Ectodermal cell (in vitro differentiated cells): Measurements from ENCODE around the gene FNTB.

Experiments used
- H3K27ac ChIP-seq: 2 replicates; pipeline ENCODE4 v1.7.0; 2013; ENCODE audit warnings: mild to moderate bottlenecking, low read depth, low read length; ENCODE audit not compliant: insufficient read depth, poor library complexity, severe bottlenecking
- H3K27me3 ChIP-seq: 2 replicates; pipeline ENCODE4 v1.7.0; 2013; ENCODE audit warnings: mild to moderate bottlenecking, low read length; ENCODE audit not compliant: insufficient read depth, control insufficient read depth, poor library complexity, severe bottlenecking
- H3K36me3 ChIP-seq: one replicate; pipeline ENCODE4 v1.7.0; 2013; ENCODE audit warnings: low read length; ENCODE audit not compliant: control insufficient read depth, insufficient read depth
- H3K4me1 ChIP-seq: one replicate; pipeline ENCODE4 v1.7.0; 2013; ENCODE audit warnings: low read length; ENCODE audit not compliant: control insufficient read depth, insufficient read depth
- H3K4me3 ChIP-seq: 2 replicates; pipeline ENCODE4 v1.7.0; 2013; ENCODE audit warnings: low read depth, low read length, control low read depth; ENCODE audit not compliant: insufficient read depth
- H3K9me3 ChIP-seq: 2 replicates; pipeline ENCODE4 v1.7.0; 2013; ENCODE audit warnings: mild to moderate bottlenecking, low read length, moderate library complexity; ENCODE audit not compliant: control insufficient read depth
- WGBS, 2 experiments: methylation state at CpG; one replicate each; pipeline ENCODE4 v1.1.7; 2013; ENCODE audit warnings: missing lambda C conversion rate in 2 of 2; 5-methylcytosine and 5-hydroxymethylcytosine counted together

FNTB gene

GRCh38 chr14:64979336-64980074 is 7.2 kb upstream of the FNTB start:
- H3K27me3 ChIP-seq = peaks cover 9% of the 10 kb centered on the region
- 80 to 84% methylated on average over 4 of the region's 5 CpGs for WGBS, 2 experiments
- no peak overlapping the region for H3K4me3 ChIP-seq
- no peaks in the 10 kb centered on the region for H3K36me3 ChIP-seq
- no peaks in the 10 kb centered on the region for H3K9me3 ChIP-seq
- H3K4me1 ChIP-seq = peaks cover 5% of the 10 kb centered on the region
- H3K27ac ChIP-seq = no peak overlapping the region

- Histone ChIP-seq H3K4me1 (peaks cover 5% of the 10 kb centered on the region), H3K4me3 (no peak overlapping the region), H3K27me3 (peaks cover 27% of the 10 kb centered on the region), H3K36me3 (no peaks in the 10 kb centered on the region), H3K9me3 (no peaks in the 10 kb centered on the region), H3K27ac (no peak overlapping the region)
- WGBS, 2 experiments = 24 to 25% methylated on average over 12 to 14 of the region's 15 CpGs
Measured at GRCh38 chr14:64983439-64984310, 3.0 kb upstream of the FNTB start.

DNA sequence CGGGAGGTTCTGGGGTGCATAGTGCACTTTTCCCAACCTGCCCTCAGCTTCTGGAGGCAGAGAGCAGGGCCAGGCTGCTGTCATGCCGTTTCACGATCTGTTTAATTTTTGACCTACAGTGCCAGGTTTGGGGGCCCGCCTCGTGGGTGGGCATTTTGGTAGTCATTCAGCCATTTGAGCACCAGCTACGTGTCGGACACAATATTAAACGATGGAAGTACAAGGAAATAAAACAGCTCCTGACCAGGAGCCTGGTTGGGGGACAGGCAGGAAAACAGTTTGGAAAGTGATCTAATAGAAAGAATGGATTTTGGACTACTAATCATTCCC is 708 bp downstream of the FNTB start:
- Histone ChIP-seq H3K4me1 (no peaks in the 10 kb centered on the region), H3K9me3 (no peaks in the 10 kb centered on the region), H3K4me3 (peak overlapping the region; percentile 92), H3K27ac (no peak overlapping the region), H3K27me3 (peaks cover 27% of the 10 kb centered on the region), H3K36me3 (no peaks in the 10 kb centered on the region)
- WGBS, 2 experiments = 4 to 7% methylated on average over 8 of the region's 8 CpGs

- no peaks in the 10 kb centered on the region for H3K9me3 ChIP-seq
- peaks cover 13% of the 10 kb centered on the region for H3K27me3 ChIP-seq
- H3K36me3 ChIP-seq = no peaks in the 10 kb centered on the region
- WGBS, 2 experiments = 85 to 91% methylated on average over 3 of the region's 3 CpGs
- H3K27ac ChIP-seq = no peak overlapping the region
- no peaks in the 10 kb centered on the region for H3K4me1 ChIP-seq
- no peak overlapping the region for H3K4me3 ChIP-seq
Measured at GRCh38 chr14:64990296-64990695, 3.6 kb downstream of the FNTB start.

GRCh38 chr14:64990939-64991338 is 4.2 kb downstream of the FNTB start:
- H3K4me1 ChIP-seq = no peaks in the 10 kb centered on the region
- H3K27me3 ChIP-seq = peaks cover 6% of the 10 kb centered on the region
- 86 to 97% methylated on average over 4 of the region's 4 CpGs for WGBS, 2 experiments
- no peak overlapping the region for H3K4me3 ChIP-seq
- no peak overlapping the region for H3K27ac ChIP-seq
- no peaks in the 10 kb centered on the region for H3K36me3 ChIP-seq
- no peaks in the 10 kb centered on the region for H3K9me3 ChIP-seq

- WGBS, 2 experiments = 94 to 95% methylated on average over 4 to 5 of the region's 5 CpGs
- no peaks in the 10 kb centered on the region for H3K27me3 ChIP-seq
- H3K27ac ChIP-seq = no peak overlapping the region
- H3K36me3 ChIP-seq = no peaks in the 10 kb centered on the region
- no peaks in the 10 kb centered on the region for H3K4me1 ChIP-seq
- no peaks in the 10 kb centered on the region for H3K9me3 ChIP-seq
- no peak overlapping the region for H3K4me3 ChIP-seq
Measured at GRCh38 chr14:64992328-64992885, 5.7 kb downstream of the FNTB start.

DNA sequence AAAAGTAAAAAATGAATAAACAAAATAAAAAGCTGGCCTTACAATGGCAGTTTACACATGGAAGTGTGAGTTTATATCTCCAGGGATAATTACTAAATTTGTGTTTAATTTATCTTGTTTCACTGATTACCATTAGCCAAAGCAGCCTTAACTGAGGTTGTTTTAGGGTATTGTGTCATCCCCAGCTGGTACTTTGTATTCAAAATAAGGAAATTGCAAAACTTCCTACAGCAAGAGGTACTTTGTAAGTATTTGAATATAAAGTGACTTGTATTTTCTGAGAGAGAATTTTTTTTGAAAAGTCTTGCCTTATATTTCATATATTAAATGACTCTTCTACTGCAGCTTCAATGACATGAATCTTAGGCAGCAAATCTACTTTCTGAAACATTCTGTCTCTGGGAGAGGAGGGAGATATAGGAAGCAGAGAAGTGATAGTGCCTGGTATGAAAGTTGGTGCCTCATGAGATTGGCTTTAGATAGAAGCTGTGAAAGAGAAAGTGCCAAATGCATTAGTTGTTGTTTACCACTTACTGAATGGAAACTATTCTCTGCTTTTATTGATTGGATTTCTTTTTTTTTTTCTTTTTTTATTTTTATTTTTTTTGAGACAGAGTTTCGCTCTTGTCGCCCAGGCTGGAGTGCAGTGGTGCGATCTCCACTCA is 6.7 kb downstream of the FNTB start:
- 96 to 97% methylated on average over 3 of the region's 3 CpGs for WGBS, 2 experiments
- H3K27ac ChIP-seq = no peak overlapping the region
- H3K9me3 ChIP-seq = no peaks in the 10 kb centered on the region
- no peaks in the 10 kb centered on the region for H3K4me1 ChIP-seq
- H3K27me3 ChIP-seq = no peaks in the 10 kb centered on the region
- H3K36me3 ChIP-seq = no peaks in the 10 kb centered on the region
- no peak overlapping the region for H3K4me3 ChIP-seq

DNA sequence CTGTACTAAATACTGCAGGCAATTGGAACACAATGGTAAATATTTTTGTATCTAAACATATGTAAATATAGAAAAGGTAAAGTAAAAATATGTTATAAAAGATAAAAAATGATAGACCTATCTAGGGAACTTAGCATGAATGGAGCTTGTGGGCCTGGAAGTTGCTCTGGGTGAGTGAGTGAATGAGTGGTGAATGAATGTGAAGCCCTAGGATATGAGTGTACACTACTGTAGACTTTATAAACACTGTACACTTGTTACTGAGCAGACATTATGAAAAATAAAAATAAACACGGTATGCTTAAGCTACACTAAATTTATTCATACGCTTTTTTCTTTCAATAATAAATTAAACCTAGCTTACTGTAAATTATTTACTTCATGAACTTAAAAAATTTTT is 7.8 kb downstream of the FNTB start:
- Histone ChIP-seq H3K4me1 (no peaks in the 10 kb centered on the region), H3K9me3 (no peaks in the 10 kb centered on the region), H3K27ac (no peak overlapping the region), H3K4me3 (no peak overlapping the region), H3K27me3 (no peaks in the 10 kb centered on the region), H3K36me3 (no peaks in the 10 kb centered on the region)
- WGBS, 2 experiments = 96 to 100% methylated on average over 1 to 2 of the region's 2 CpGs

DNA sequence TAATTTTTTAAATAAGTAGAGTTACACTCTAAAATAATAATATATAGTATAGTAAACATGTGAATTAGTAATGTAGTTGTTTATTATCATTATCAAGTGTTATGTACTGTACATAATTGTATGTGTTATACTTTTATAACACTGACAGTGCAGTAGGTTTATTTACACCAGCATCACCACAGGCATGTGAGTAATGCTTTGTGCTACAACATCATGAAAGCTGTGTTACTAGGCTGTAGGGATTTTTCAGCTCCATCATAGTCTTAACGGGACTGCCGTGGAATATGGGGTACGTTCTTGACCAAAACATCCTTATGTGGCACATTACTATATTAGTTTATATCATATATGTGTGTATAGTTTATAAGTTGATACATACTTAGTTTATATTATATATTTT is 8.6 kb downstream of the FNTB start:
- H3K36me3 ChIP-seq = no peaks in the 10 kb centered on the region
- H3K4me1 ChIP-seq = no peaks in the 10 kb centered on the region
- no peak overlapping the region for H3K27ac ChIP-seq
- no peaks in the 10 kb centered on the region for H3K27me3 ChIP-seq
- WGBS, 2 experiments = 94 to 100% methylated on average over 2 of the region's 3 CpGs
- no peak overlapping the region for H3K4me3 ChIP-seq
- no peaks in the 10 kb centered on the region for H3K9me3 ChIP-seq
